ENCODE data around the gene DAPK1.
"Not testable (repeated sequence)": the region's sequence is repeated elsewhere in the genome, so short reads cannot be mapped to it uniquely, and the experiment has no call there.

DNA sequence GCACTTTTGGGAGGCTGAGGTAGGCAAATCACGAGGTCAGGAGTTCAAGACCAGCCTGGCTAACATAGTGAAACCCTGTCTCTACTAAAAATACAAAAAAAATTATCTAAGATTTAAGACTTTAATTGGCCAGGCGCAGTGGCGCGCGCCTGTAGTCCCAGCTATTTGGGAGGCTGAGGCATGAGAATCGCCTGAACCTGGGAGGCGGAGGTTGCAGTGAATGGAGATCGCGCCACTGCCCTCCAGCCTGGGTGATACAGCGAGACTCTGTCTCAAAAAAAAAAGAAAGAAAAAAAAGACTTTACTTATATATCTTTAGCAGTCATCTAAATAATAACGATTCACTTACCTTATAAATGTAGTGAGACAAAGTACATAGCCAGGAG lies 3.6 kb downstream of the DAPK1 start:
- TF ChIP-seq BACH2 (CRISPR knock-in tag; IDR thresholded peaks at IDR 0.05; ENCODE audit: borderline replicate concordance); ESRRG (CRISPR knock-in tag; IDR thresholded peaks at IDR 0.05); ZNF8 (CRISPR knock-in tag; IDR thresholded peaks at IDR 0.05); ARNTL (CRISPR knock-in tag; IDR thresholded peaks at IDR 0.05; ENCODE audit: borderline replicate concordance, low read depth); TSHZ2 (CRISPR knock-in tag; IDR thresholded peaks at IDR 0.05); ZNF565 (CRISPR knock-in tag; conservative IDR thresholded peaks at IDR 0.05; ENCODE audit: low read depth); ZFP3 (CRISPR knock-in tag; IDR thresholded peaks at IDR 0.05): not testable (repeated sequence)
- TF ChIP-seq, protein P1, sequence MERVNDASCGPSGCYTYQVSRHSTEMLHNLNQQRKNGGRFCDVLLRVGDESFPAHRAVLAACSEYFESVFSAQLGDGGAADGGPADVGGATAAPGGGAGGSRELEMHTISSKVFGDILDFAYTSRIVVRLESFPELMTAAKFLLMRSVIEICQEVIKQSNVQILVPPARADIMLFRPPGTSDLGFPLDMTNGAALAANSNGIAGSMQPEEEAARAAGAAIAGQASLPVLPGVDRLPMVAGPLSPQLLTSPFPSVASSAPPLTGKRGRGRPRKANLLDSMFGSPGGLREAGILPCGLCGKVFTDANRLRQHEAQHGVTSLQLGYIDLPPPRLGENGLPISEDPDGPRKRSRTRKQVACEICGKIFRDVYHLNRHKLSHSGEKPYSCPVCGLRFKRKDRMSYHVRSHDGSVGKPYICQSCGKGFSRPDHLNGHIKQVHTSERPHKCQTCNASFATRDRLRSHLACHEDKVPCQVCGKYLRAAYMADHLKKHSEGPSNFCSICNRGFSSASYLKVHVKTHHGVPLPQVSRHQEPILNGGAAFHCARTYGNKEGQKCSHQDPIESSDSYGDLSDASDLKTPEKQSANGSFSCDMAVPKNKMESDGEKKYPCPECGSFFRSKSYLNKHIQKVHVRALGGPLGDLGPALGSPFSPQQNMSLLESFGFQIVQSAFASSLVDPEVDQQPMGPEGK (CRISPR knock-in tag; IDR thresholded peaks at IDR 0.05; ENCODE audit: borderline replicate concordance) = not testable (repeated sequence)
- TF ChIP-seq, protein P2, sequence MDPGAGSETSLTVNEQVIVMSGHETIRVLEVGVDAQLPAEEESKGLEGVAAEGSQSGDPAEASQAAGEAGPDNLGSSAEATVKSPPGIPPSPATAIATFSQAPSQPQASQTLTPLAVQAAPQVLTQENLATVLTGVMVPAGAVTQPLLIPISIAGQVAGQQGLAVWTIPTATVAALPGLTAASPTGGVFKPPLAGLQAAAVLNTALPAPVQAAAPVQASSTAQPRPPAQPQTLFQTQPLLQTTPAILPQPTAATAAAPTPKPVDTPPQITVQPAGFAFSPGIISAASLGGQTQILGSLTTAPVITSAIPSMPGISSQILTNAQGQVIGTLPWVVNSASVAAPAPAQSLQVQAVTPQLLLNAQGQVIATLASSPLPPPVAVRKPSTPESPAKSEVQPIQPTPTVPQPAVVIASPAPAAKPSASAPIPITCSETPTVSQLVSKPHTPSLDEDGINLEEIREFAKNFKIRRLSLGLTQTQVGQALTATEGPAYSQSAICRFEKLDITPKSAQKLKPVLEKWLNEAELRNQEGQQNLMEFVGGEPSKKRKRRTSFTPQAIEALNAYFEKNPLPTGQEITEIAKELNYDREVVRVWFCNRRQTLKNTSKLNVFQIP (CRISPR knock-in tag; IDR thresholded peaks at IDR 0.05; ENCODE audit: borderline replicate concordance, low read depth) = not testable (repeated sequence)
- TF ChIP-seq, protein P3, sequence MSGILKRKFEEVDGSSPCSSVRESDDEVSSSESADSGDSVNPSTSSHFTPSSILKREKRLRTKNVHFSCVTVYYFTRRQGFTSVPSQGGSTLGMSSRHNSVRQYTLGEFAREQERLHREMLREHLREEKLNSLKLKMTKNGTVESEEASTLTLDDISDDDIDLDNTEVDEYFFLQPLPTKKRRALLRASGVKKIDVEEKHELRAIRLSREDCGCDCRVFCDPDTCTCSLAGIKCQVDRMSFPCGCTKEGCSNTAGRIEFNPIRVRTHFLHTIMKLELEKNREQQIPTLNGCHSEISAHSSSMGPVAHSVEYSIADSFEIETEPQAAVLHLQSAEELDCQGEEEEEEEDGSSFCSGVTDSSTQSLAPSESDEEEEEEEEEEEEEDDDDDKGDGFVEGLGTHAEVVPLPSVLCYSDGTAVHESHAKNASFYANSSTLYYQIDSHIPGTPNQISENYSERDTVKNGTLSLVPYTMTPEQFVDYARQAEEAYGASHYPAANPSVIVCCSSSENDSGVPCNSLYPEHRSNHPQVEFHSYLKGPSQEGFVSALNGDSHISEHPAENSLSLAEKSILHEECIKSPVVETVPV (CRISPR knock-in tag; IDR thresholded peaks at IDR 0.05) = not testable (repeated sequence)

Measured in SK-N-SH treated with all-trans-retinoic acid at 6 μM for 48 hours (cell line).